B cell (primary cell): ENCODE measurements around the gene RNGTT. TPM values are rescaled to one million over a fixed set of nuclear protein-coding genes. Genes with fewer than 3 reads are reported as not detected.

ENCODE experiments used
- ATAC-seq: fragments of 200-7000 bp; cut with Tn5 transposase; one replicate; pipeline ENCODE4 v1.10.0; 2021; ENCODE audit warnings: low read depth, mild to moderate bottlenecking, moderate number of reproducible peaks, moderate library complexity
- CTCF ChIA-PET: fragments of 350-600 bp; sonication (Branson Sonifier 250); formaldehyde crosslinking; loops from one replicate; lab custom pipeline; 2021; ENCODE audit warnings: antibody characterized with exemption, inconsistent platforms; lab: Charles Lee
- POLR2A ChIA-PET: fragments of 350-600 bp; sonication (Branson Sonifier 250); formaldehyde crosslinking; loops from one replicate; lab custom pipeline; 2021; ENCODE audit warnings: antibody characterized with exemption; lab: Charles Lee
- DNase-seq: peaks from one replicate; pipeline ENCODE4 v3.0.0; 2013
- H2AFZ ChIP-seq: 2 replicates; pipeline ENCODE4 v1.6.1; 2012; ENCODE audit warnings: mild to moderate bottlenecking, low read depth, low read length; ENCODE audit not compliant: insufficient read depth, poor library complexity, severe bottlenecking
- H3K27ac ChIP-seq, 2 donors: 1 replicate in 1 of 2; 2 replicates in 1 of 2; pipeline ENCODE4 v1.5.1; 2012 to 2013; ENCODE audit warnings: low read length in 2 of 2, mild to moderate bottlenecking in 2 of 2, moderate library complexity in 1 of 2
- H3K27me3 ChIP-seq, 4 experiments: fragments of 200-600 bp in 1 of 4; sonication (generic) in 1 of 4; replicated peaks in 1 of 4; 1 replicate in 2 of 4; 2 replicates in 2 of 4; pipeline versions ENCODE4 v1.6.1 to v1.7.0; 2013 to 2016; ENCODE audit warnings: low read length in 3 of 4, mild to moderate bottlenecking in 2 of 4, mixed read lengths in 1 of 4, moderate library complexity in 1 of 4; ENCODE audit not compliant: insufficient read depth in 4 of 4, control insufficient read depth in 3 of 4; ENCODE audit errors: control extremely low read depth in 1 of 4
- H3K36me3 ChIP-seq, 2 experiments: replicated peaks in 1 of 2; 1 replicate in 1 of 2; 2 replicates in 1 of 2; pipeline versions ENCODE4 v1.6.1 to v1.7.1; 2013; ENCODE audit warnings: low read length in 1 of 2; ENCODE audit not compliant: insufficient read depth in 2 of 2, control insufficient read depth in 1 of 2; ENCODE audit errors: control extremely low read depth in 1 of 2, extremely low read depth in 1 of 2
- H3K4me1 ChIP-seq, 2 donors: fragments of 200-600 bp in 1 of 2; sonication (generic) in 1 of 2; 1 replicate in 1 of 2; 2 replicates in 1 of 2; pipeline versions ENCODE4 v1.5.1 to v1.6.1; 2013 to 2017; ENCODE audit warnings: low read length in 2 of 2; ENCODE audit not compliant: control insufficient read depth in 2 of 2, insufficient read depth in 2 of 2
- H3K4me2 ChIP-seq: replicated peaks from 2 replicates; pipeline ENCODE3; 2012; ENCODE audit warnings: mild to moderate bottlenecking, low read depth, low read length; ENCODE audit not compliant: poor library complexity, severe bottlenecking
- H3K4me3 ChIP-seq, 5 experiments: fragments of 200-600 bp in 1 of 5; sonication (generic) in 1 of 5; 1 replicate in 3 of 5; 2 replicates in 2 of 5; pipeline versions ENCODE4 v1.5.1 to v1.7.0; 2011 to 2016; ENCODE audit warnings: low read length in 4 of 5, mild to moderate bottlenecking in 4 of 5, low read depth in 2 of 5, control low read depth in 1 of 5, moderate library complexity in 1 of 5; ENCODE audit not compliant: insufficient read depth in 1 of 5; ENCODE audit errors: control extremely low read depth in 1 of 5, extremely low read depth in 1 of 5
- H3K79me2 ChIP-seq: fragments of 200-600 bp; sonication (generic); one replicate; pipeline ENCODE4 v1.6.0; 2016; ENCODE audit warnings: low read length; ENCODE audit not compliant: control insufficient read depth, insufficient read depth
- H3K9ac ChIP-seq: fragments of 200-600 bp; sonication (generic); 2 replicates; pipeline ENCODE4 v1.6.1; 2017; ENCODE audit warnings: mild to moderate bottlenecking, low read length, moderate library complexity
- H3K9me3 ChIP-seq, 3 donors: one replicate each; pipeline versions ENCODE4 v1.6.1 to v1.7.1; 2013; ENCODE audit warnings: low read length in 2 of 3; ENCODE audit not compliant: control insufficient read depth in 2 of 3, insufficient read depth in 1 of 3; ENCODE audit errors: control extremely low read depth in 1 of 3
- H4K20me1 ChIP-seq: 2 replicates; pipeline ENCODE4 v1.6.0; 2012; ENCODE audit warnings: mild to moderate bottlenecking, low read length; ENCODE audit not compliant: insufficient read depth, control insufficient read depth, poor library complexity, severe bottlenecking
- H3K27ac Mint-ChIP-seq: one replicate; pipeline ENCODE4 v1.8.0; 2021; ENCODE audit warnings: mixed read lengths
- H3K27me3 Mint-ChIP-seq: one replicate; pipeline ENCODE4 v1.8.0; 2021; ENCODE audit warnings: mixed read lengths
- H3K4me1 Mint-ChIP-seq: one replicate; pipeline ENCODE4 v1.8.0; 2021; ENCODE audit warnings: mixed read lengths
- H3K4me3 Mint-ChIP-seq: one replicate; pipeline ENCODE4 v1.8.0; 2021; ENCODE audit warnings: mixed read lengths
- H3K9me3 Mint-ChIP-seq: one replicate; pipeline ENCODE4 v1.8.0; 2022; ENCODE audit warnings: mixed read lengths; ENCODE audit not compliant: insufficient read depth
- EZH2 ChIP-seq: IDR thresholded peaks from 2 replicates; pipeline ENCODE4 v1.6.1; 2012; ENCODE audit warnings: borderline replicate concordance, low read depth, mild to moderate bottlenecking, moderate library complexity, low read length; ENCODE audit not compliant: insufficient read depth, poor library complexity, severe bottlenecking
- WGBS: methylation state at CpG from one replicate; pipeline ENCODE4 v1.1.5; 2013; ENCODE audit warnings: missing lambda C conversion rate; ENCODE audit not compliant: insufficient coverage; 5-methylcytosine and 5-hydroxymethylcytosine counted together
- intact Hi-C: fragments of 100-400 bp; cut with micrococcal nuclease; formaldehyde crosslinking; loops from one replicate; pipeline ENCODE4 v1.10.0; 2022
- polyA plus RNA-seq: library from polyadenylated mRNA; depleted of rRNA; stranded (reverse); fragments of >200 nt; gene quantifications from 2 replicates; pipeline ENCODE4 v1.2.3, GENCODE V29; 2012
- total RNA-seq, 2 donors: library from RNA; stranded (reverse); fragments of 120-200 nt in 1 of 2; gene quantifications; 1 replicate in 1 of 2; 2 replicates in 1 of 2; pipeline versions ENCODE4 v1.2.3 to v1.2.4, GENCODE V29; 2013 to 2022
- TF ChIP-seq, protein P1 (sequence below): fragments of 200-600 bp; IDR thresholded peaks from one replicate; pipeline ENCODE4 v1.8.0; 2022; ENCODE audit warnings: antibody characterized with exemption, mild to moderate bottlenecking

The RNGTT gene
- total and polyA plus RNA-seq, 2 donors (not counting 1 experiment from before 2014, with no cell fraction given) = 10.8 to 29.1 TPM

- Mint-ChIP-seq H3K9me3 (peaks cover 31% of the 10 kb centered on the region), H3K4me3 (no peak overlapping the region), H3K27ac (no peak overlapping the region), H3K27me3 (no peaks in the 10 kb centered on the region), H3K4me1 (no peaks in the 10 kb centered on the region)
- ATAC-seq = no peak
- H3K4me3 ChIP-seq = no peak overlapping the region
- no peak overlapping the region for H3K27ac ChIP-seq
- DNase-seq = no peak
- intact Hi-C loops = no loop called here
- no peak overlapping the region for H3K4me2 ChIP-seq
- CTCF ChIA-PET = no interaction called here
- H3K27me3 ChIP-seq = no peaks in the 10 kb centered on the region
- 95% methylated on average over 2 of the region's 4 CpGs for WGBS
- H3K4me1 ChIP-seq = no peaks in the 10 kb centered on the region
- no peak overlapping the region for H3K9ac ChIP-seq
- POLR2A ChIA-PET = no interaction called here
- peaks cover 17% of the 10 kb centered on the region for H3K79me2 ChIP-seq
- TF ChIP-seq, protein P1, sequence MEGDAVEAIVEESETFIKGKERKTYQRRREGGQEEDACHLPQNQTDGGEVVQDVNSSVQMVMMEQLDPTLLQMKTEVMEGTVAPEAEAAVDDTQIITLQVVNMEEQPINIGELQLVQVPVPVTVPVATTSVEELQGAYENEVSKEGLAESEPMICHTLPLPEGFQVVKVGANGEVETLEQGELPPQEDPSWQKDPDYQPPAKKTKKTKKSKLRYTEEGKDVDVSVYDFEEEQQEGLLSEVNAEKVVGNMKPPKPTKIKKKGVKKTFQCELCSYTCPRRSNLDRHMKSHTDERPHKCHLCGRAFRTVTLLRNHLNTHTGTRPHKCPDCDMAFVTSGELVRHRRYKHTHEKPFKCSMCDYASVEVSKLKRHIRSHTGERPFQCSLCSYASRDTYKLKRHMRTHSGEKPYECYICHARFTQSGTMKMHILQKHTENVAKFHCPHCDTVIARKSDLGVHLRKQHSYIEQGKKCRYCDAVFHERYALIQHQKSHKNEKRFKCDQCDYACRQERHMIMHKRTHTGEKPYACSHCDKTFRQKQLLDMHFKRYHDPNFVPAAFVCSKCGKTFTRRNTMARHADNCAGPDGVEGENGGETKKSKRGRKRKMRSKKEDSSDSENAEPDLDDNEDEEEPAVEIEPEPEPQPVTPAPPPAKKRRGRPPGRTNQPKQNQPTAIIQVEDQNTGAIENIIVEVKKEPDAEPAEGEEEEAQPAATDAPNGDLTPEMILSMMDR = no peak
- no peak for TF ChIP-seq EZH2
- no peak overlapping the region for H2AFZ ChIP-seq
- peaks cover 14 to 39% (median 38%) of the 10 kb centered on the region in 3 donors for H3K9me3 ChIP-seq
- H3K36me3 ChIP-seq = peaks cover 2 to 11% of the 10 kb centered on the region in 2 experiments
- H4K20me1 ChIP-seq = no peaks in the 10 kb centered on the region
These were observed 293.9 kb downstream of the RNGTT start for GRCh38 chr6:88669475-88669874.

GRCh38 chr6:88666901-88667300, 296.5 kb downstream of the RNGTT start:
- ATAC-seq (no peak), DNase-seq (no peak)
- Histone ChIP-seq H3K4me2 (no peak overlapping the region), H3K27ac (no peak overlapping the region), H3K4me1 (no peaks in the 10 kb centered on the region), H3K36me3 (peaks cover 0 to 13% of the 10 kb centered on the region in 2 experiments), H3K27me3 (no peaks in the 10 kb centered on the region), H3K9me3 (peaks cover 8 to 50% (median 48%) of the 10 kb centered on the region in 3 donors), H3K9ac (no peak overlapping the region), H2AFZ (no peak overlapping the region), H3K79me2 (peaks cover 27% of the 10 kb centered on the region), H3K4me3 (no peak overlapping the region), H4K20me1 (no peaks in the 10 kb centered on the region)
- TF ChIP-seq, protein P1 = no peak
- no peak for TF ChIP-seq EZH2
- Mint-ChIP-seq H3K27ac (no peak overlapping the region), H3K9me3 (peaks cover 27% of the 10 kb centered on the region), H3K4me3 (no peak overlapping the region), H3K4me1 (peaks cover 4% of the 10 kb centered on the region), H3K27me3 (no peaks in the 10 kb centered on the region)
- intact Hi-C loops = no loop called here
- CTCF ChIA-PET = no interaction called here
- 92% methylated on average over 2 of the region's 5 CpGs for WGBS
- POLR2A ChIA-PET = no interaction called here
